ENCODE results near the gene CEACAM7. TPM values are rescaled to one million over a fixed set of nuclear protein-coding genes. Genes with fewer than 3 reads are reported as not detected.

CEACAM7 gene
- total RNA-seq, 1 donor from 2014 or later: not detected

DNA sequence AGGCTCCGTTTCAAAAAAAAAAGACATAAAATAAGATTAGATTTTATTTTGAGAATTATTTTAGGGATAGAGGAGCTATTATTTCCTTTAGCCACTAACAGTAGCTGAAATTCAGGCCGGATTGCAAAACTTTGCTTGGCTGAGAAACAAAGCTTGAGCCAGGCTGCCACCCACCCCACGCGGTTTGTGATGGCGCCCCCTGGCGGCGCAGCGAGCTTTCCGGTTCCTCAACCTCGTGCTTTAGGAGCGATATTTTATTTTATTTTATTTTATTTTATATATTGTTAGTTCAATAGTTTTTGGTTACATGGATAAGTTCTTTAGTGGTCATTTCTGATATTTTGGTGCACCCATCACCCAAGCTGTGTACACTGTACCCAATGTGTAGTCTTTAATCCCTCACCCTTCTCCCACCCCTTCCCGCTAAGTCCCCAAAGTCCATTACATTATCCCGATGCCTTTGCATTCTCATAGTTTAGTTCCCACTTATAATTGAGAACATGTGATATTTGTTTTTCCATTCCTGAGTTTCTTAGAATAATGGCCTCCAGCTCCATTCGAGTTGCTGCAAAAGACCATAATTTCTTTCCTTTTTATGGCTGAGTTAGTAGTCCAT, 41.4 kb downstream of the CEACAM7 start:
- H3K27me3 Mint-ChIP-seq (ENCODE audit: unreplicated experiment): peaks cover 3% of the 10 kb centered on the region
- TF ChIP-seq, protein P1, sequence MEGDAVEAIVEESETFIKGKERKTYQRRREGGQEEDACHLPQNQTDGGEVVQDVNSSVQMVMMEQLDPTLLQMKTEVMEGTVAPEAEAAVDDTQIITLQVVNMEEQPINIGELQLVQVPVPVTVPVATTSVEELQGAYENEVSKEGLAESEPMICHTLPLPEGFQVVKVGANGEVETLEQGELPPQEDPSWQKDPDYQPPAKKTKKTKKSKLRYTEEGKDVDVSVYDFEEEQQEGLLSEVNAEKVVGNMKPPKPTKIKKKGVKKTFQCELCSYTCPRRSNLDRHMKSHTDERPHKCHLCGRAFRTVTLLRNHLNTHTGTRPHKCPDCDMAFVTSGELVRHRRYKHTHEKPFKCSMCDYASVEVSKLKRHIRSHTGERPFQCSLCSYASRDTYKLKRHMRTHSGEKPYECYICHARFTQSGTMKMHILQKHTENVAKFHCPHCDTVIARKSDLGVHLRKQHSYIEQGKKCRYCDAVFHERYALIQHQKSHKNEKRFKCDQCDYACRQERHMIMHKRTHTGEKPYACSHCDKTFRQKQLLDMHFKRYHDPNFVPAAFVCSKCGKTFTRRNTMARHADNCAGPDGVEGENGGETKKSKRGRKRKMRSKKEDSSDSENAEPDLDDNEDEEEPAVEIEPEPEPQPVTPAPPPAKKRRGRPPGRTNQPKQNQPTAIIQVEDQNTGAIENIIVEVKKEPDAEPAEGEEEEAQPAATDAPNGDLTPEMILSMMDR (IDR thresholded peaks at IDR 0.05): peak; percentile 33
- no peaks in the 10 kb centered on the region for H3K4me1 Mint-ChIP-seq (ENCODE audit: unreplicated experiment)
- H3K9me3 Mint-ChIP-seq (ENCODE audit: unreplicated experiment): no peaks in the 10 kb centered on the region
- H3K4me3 Mint-ChIP-seq (ENCODE audit: unreplicated experiment): no peak overlapping the region
- no peaks in the 10 kb centered on the region for H3K36me3 Mint-ChIP-seq (ENCODE audit: unreplicated experiment)
- DNase-seq (ENCODE audit: extremely low spot score, unreplicated experiment): no peak
- H3K27ac Mint-ChIP-seq (ENCODE audit: unreplicated experiment): no peak overlapping the region

DNA sequence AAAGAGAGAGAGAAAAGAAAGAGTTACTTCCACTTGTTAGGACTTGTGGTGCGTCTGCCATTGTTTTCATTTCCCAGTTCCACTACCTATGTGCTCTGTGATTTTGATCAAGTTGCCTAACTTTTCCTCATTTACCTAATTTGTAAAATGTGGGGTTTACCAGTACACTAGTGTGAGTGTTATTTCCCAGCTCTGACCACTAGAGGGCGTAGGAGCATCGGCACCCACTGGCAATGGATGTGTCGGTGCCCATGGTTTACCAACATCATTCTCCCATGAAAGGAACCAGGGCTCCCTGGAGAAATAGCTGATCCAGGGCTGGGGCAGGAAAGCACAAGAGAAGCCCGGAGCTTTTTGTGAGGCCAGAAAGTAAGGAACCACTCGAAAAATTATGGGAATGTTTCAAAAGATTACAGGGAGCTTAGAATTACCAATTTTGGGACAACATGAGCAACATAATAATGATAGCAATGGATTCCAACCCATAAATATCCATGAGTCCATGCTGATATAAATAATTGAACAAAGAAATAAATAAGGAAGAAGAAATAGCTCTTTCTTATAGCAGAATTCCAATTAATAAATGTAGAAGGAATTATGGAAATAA, 46.1 kb downstream of the CEACAM7 start:
- no peak overlapping the region for H3K4me3 Mint-ChIP-seq (ENCODE audit: unreplicated experiment)
- peaks cover 3% of the 10 kb centered on the region for H3K27me3 Mint-ChIP-seq (ENCODE audit: unreplicated experiment)
- no peak for DNase-seq (ENCODE audit: extremely low spot score, unreplicated experiment)
- no peak overlapping the region for H3K27ac Mint-ChIP-seq (ENCODE audit: unreplicated experiment)
- no peaks in the 10 kb centered on the region for H3K9me3 Mint-ChIP-seq (ENCODE audit: unreplicated experiment)
- no peaks in the 10 kb centered on the region for H3K36me3 Mint-ChIP-seq (ENCODE audit: unreplicated experiment)
- TF ChIP-seq, protein P1 (IDR thresholded peaks at IDR 0.05): peak; percentile 82
- no peaks in the 10 kb centered on the region for H3K4me1 Mint-ChIP-seq (ENCODE audit: unreplicated experiment)

DNA sequence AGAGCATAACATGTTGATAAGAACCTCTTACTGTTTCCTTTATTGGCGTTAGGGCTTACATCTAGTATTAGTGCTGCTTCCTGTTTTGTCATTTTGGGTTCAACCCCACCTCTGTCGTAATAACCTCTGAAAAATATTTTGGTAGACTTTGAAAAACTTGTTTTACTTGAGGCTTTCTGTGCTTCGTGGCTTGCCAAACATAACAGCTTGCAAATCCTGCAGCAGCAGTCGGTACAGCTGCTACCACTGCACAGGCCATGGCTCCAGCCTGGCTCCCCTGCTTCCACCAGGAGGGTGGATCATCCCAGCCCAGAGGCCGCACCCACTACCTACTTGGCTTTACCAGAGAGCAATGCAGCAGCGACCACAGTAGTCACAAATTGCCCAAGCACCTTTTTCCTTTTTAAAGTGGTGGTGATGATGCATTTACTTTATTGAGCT, 49.4 kb downstream of the CEACAM7 start:
- H3K27ac Mint-ChIP-seq (ENCODE audit: unreplicated experiment): no peak overlapping the region
- no peaks in the 10 kb centered on the region for H3K36me3 Mint-ChIP-seq (ENCODE audit: unreplicated experiment)
- DNase-seq (ENCODE audit: extremely low spot score, unreplicated experiment): no peak
- peaks cover 4% of the 10 kb centered on the region for H3K9me3 Mint-ChIP-seq (ENCODE audit: unreplicated experiment)
- H3K4me1 Mint-ChIP-seq (ENCODE audit: unreplicated experiment): no peaks in the 10 kb centered on the region
- TF ChIP-seq, protein P1 (IDR thresholded peaks at IDR 0.05): no peak
- H3K4me3 Mint-ChIP-seq (ENCODE audit: unreplicated experiment): no peak overlapping the region
- peaks cover 3% of the 10 kb centered on the region for H3K27me3 Mint-ChIP-seq (ENCODE audit: unreplicated experiment)

DNA sequence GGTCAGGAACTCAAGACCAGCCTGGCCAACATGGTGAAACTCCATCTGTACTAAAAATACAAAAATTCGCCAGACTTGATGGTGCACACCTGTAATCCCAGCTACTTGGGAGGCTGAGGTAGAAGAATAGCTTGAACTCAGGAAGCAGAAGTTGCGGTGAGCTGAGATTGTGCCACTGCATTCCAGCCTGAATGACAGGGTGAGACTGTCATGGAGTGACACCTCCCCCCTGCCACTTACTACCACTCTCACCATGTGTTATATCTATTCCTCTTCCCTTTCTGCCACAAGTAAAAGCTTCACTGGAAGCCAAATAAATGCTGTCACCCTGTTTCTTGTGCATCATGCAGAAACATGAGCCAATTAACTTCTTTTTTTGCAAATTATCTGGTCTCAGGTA, 50.6 kb downstream of the CEACAM7 start:
- Mint-ChIP-seq H3K4me1 (ENCODE audit: unreplicated experiment) (no peaks in the 10 kb centered on the region), H3K4me3 (ENCODE audit: unreplicated experiment) (no peak overlapping the region), H3K9me3 (ENCODE audit: unreplicated experiment) (peaks cover 4% of the 10 kb centered on the region), H3K27me3 (ENCODE audit: unreplicated experiment) (peaks cover 3% of the 10 kb centered on the region), H3K36me3 (ENCODE audit: unreplicated experiment) (no peaks in the 10 kb centered on the region), H3K27ac (ENCODE audit: unreplicated experiment) (no peak overlapping the region)
- no peak for DNase-seq (ENCODE audit: extremely low spot score, unreplicated experiment)
- TF ChIP-seq, protein P1 (IDR thresholded peaks at IDR 0.05): no peak

DNA sequence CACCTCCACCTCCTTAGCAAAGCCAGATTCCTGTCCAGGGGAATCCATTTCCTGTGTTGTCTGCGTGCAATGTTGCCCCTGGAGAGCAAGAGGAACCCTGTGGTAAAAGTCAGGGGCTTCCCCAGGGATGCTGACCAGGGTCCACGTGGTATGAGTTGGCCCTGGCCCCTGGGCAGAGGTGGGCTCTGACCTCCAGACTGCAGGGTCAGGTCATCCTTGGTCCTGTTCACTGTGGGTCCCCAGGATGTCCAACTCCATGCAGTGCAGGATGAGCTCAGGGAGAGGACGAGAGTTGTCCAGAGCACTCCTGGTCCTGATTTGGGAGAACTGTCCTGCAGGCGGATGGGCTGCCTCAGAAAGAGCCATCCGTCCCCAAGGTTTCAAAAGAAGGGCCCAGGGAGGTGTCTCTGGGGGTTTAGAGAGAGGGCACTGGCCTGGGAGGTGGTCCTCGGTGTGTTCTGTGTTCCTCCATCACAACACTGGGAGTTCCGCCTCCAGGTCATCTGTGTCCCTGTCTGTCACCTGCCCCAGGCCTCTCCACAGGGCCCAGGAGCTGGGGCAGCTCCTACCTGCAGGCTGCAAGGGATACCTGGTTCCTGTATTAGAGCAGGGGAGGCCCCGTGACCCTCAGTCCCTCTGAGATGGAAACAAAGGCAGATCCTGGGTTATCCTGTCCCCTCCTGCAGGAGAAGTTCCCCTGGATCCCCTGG, 59.9 kb downstream of the CEACAM7 start:
- Mint-ChIP-seq H3K36me3 (ENCODE audit: unreplicated experiment) (no peaks in the 10 kb centered on the region), H3K4me1 (ENCODE audit: unreplicated experiment) (no peaks in the 10 kb centered on the region), H3K27ac (ENCODE audit: unreplicated experiment) (no peak overlapping the region), H3K4me3 (ENCODE audit: unreplicated experiment) (no peak overlapping the region), H3K9me3 (ENCODE audit: unreplicated experiment) (peaks cover 7% of the 10 kb centered on the region), H3K27me3 (ENCODE audit: unreplicated experiment) (no peaks in the 10 kb centered on the region)
- no peak for DNase-seq (ENCODE audit: extremely low spot score, unreplicated experiment)
- TF ChIP-seq, protein P1 (IDR thresholded peaks at IDR 0.05): no peak
